ENCODE measurements around the gene PRR16.

Gene PRR16

DNA sequence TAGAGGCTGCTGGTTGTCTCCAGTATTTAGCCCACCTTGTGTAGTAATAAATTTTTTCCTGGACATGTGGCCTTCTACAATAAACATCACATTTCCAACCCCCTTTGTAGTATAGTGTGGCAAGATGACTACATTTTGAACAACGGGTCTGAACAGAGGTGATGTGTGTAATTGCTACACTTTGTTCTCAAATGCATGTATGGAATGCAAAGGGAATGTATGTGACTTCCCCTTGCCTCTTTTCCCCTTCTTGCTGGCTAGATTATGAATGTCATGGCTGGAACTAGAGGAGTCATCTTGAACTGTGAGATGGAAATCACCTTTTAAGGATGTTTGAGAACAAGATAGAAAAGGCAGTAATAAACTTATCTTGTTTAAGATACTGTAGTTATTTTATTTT lies 54.5 kb downstream of the PRR16 start:
- DNase-seq, result no peak

DNA sequence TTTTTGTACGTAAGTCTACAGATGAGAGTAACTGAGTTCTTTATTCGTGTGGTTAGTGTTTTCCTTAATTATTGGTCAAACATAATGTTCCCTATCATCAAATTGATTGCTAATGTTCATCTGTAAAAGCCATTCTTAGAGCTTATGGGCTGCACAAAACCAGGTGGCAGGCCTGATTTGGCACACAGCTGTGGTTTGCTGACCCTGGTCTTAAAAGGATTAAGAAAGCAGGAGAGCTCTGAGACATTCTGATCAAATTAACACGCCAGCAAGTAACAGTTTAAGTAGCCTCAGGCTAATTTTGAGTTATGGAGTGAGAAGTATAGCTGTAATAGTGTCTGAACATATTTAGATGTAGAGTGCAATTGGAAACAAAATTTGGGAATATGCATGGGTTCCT lies 63.2 kb downstream of the PRR16 start:
- DNase-seq, result no peak

DNA sequence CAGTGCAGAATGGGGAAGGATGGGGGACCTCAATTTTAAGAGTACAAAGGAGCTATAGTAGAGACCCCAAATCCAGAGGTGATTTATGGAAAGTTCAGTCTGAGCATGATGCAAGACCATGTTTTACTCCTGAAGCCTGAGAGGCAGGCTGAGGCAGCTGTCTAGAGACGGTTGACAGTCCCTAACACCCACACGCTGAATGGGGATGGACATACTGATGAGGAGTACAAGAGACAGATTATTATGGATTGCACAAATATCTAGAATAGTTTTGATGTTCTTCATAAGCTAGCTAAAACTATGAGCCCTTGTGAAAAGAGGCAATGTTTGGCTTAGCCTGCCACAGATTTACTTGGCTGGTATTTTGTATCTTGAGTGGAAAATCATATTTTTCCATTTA lies 64.5 kb downstream of the PRR16 start:
- DNase-seq, result no peak

DNA sequence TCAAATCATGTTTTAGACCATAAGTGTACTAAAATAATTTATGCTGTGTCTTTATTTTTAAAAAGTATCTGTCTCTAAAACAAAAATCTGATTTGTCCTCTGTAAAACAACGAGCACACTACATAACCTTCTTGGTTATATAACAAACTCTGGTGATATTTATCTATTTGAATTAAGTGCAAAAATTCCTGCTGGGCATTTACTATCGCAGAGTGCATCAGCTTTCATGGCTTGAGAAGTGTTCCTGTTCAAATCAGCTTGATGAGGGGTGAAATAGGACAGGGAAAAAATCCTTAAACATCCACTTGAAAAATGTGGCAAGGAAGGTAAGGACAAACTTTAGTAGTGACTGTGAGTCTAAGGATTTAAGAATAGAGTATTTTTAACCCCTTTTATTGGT lies 65.3 kb downstream of the PRR16 start:
- DNase-seq, result no peak

DNA sequence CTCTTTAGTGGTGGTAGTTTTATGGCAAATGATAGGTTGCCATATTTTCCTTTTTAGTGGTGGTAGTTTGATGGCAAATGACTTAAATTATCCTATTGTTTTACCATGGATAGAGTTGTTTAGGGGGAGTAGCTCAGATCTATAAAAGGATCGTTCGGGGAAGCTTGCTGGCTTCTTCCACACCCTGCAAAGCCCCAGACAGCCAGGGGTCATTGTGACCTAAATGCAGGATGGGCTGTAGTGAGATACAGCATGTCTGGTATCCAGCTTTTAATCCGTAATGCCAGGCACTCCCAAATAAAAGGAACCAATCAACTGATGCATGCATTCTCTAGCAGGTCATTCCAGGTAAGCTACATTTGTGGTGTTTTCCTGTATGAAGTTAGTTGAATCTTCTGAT lies 67.1 kb downstream of the PRR16 start:
- DNase-seq, result no peak

DNA sequence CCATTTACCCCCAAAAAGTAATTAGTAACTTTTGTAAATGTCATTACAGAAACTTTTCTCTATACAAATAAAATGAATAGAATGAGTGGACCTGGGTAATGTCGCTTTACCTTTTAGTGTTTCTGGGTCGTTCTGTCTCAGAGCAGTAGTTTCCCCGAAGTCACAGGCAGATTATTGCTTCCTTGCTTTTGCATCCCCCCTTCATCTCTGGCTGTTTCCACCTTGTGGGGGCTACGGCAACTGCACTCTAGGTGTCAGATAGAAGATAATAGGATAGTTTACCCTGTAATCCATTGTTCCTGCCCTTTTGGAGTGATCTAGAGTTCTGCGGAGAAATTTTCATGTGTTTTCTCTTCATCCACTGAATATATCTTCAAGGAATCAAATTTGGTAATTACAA lies 68.7 kb downstream of the PRR16 start:
- DNase-seq, result no peak

DNA sequence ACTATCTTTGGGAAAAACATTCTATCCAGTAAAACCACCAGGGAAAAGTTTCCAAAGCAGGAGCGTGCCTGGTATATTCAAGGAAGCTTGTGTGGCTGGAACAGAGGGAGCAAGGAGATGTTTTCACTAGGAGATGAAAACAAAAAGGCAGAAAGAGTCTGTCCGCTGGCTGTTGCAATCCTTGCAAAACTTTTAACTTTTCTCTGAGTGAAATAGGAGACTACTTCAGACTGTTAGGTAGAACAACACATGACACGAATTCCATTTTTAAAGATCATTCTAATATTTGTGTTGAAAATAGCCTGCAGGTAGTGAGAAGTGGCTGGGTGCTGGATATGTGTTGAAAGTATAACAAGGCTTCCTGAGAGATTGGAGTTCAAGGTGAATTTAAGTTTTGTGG lies 69.5 kb downstream of the PRR16 start:
- DNase-seq, result no peak

DNA sequence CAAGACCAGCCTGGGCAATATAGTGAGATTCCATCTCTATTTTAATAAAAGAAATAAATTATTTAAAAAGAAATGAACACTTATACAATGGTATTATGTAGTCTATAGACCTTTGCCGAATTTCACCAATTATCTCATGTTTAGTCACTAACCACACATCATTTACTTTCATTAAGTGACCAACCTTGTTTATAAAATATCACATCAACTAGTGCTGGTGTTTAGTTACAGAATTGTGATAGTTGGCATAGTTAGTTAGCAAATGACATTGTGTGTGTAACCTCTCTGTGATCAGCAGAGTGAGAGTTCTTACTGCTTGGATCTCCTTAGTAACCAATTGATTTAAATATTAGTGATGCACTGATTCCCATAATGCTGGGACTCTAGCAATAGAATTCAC lies 71.8 kb downstream of the PRR16 start:
- DNase-seq, result no peak

DNA sequence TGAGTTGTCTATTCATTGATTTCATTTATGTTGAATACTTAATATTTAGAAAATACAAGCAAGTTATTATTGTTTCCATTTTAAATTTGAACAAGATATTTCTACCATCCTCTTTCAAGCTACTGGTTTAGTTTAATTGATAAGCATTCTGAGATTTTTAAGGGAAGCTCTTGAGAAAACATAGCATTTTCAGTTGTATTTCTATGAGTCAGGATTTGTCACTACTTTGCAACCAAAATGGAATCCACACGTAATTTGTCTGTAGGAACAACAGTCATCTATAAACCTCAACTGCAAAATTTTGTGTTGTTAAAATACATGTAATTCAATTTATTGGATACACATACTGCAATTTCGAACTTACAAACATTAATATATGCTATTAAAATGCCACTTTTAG lies 74.0 kb downstream of the PRR16 start:
- no peak for DNase-seq

DNA sequence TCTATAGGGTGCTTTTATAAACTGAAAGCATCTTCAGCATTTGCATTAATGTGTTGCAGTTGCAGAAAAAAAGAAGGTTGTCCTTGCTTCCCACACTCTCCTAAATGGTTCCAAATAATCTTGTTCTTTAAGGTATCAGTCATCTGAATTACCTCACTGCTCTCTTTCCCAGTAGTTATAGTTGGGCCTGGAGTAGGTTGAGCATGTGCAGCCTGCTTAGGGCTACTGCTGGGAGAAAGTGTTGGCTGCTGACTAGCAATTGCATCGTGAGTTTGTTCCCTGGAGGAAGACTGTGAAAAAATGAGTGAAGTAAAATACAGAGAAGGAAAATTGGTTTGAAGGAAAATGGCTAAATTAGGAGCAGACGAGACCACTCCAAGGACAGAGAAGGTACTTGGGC lies 74.5 kb downstream of the PRR16 start:
- no peak for DNase-seq

DNA sequence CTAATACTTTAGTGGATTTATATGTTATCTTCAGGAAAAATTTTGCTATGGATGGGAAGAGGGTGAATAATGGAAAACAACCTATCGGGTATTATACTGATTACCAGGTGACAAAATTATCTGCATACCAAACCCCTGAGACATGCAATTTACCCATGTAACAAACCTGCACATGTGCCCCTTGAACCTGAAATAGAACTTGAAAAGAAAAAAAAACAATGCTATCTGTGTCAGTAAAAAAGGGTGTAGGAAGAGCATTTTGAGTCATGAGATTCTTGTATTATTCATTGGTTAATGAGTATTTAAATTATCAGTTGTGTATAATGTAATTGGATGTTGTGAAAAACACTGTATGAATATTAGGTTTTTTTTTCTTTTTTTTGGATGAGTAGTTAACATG lies 75.4 kb downstream of the PRR16 start:
- DNase-seq, result no peak

DNA sequence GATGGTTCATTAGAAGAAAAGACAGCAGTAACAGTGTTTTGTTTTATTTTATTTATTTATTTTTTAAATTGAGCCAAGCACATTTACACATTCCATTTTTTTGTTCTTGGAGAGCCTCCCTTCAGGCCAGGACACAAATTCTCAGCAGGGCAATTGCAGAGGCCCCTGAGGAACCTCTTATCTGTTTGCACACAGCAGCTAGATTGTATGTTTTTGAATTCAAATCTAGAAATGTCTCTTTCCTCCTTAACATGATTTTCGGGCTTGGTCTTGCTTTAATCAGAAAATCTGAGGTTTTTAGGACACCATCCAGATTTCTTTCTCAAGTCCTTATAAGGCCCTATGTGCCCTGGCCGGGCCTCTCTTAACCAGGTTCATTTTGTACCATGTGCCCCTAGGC lies 76.0 kb downstream of the PRR16 start:
- DNase-seq, result no peak

DNA sequence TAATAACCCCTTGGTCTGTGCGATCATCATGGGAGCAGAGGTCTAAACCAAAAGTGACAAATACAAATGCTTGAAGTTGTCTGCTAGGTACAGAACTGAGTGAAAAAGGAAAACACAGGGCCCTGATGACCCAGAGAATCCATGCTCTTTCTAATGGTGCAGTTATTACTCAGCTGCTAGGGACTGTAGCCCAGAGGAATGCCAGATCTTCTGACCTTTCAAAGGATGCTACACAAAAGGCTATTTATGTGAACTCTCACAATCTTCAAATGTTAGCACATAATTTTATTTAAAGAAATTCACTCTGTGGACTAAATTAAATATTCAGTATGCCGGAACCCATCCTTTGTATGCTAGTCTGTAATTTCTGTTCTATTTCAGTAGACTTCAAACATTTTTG lies 79.9 kb downstream of the PRR16 start:
- DNase-seq, result no peak

DNA sequence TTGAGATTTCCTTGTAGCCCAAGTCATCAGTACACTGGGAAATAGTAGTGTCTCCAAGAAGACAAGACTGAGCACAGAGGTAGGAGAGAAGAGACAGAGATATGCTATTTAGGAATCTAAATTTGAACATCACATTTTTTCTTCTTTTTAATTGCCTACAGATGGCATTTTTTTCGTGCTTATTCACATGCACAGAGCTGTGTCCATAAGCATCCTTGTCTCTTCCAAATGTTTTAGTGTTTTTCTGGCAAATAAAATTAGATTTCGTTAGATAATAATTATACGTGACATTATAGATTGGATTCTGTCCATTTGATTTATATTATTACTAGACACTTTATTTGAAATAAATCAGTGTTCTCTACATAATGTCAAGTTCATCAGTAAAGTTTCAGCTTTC lies 80.9 kb downstream of the PRR16 start:
- DNase-seq, result no peak

DNA sequence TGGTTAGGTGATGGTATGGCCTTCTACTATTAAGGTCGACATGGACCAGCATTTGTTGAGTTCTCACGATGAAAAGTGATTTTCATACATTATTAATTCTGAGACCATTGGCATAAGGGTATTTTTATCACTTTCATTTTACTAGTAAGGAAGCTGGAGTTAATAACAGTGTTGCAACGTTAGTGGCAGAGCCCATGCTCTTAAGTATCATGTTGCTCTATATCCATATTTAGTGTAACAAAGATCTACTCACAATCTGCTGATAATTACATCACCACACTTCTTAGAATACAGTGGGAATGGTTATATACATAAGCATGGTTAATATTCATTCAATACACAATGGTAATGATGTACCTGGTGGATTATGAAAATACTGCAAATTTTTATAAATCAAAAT lies 81.9 kb downstream of the PRR16 start:
- DNase-seq, result no peak

DNA sequence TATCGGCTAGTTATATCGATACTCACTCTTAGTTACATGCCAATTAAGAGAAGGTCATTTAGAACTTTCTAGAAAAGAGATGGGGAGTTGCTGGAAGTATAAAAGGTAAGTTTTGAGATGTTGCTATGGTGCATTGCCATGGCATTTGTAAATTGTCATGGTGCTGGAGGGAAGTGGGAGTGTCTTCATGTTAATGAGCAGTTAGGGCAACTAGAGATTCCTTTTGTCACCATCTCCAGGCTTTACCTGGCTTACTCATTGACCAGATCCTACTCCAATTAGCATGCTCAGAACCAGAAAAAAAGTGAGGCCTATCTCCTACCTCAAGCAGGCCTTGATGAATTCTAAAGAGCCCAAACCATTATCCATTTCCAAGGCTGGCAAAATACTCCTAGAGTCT lies 82.8 kb downstream of the PRR16 start:
- no peak for DNase-seq

DNA sequence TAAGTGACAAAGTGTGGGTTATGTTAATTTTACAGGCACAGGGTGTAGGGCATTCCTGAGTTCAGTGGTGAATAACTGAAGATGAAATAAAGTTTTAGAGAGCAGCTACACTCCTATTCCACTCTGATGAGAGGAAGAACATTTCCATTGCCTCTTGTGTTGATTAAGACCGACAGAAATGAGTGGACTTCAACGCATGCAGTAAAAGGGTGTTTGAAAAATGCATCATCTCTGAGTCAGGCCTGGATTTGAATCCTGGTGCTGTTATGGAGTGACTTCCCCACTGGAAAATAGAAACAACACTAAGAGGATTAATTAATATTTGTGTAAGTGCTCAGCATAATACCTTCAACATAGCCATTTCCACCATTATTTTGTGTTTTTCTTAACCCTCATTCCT lies 86.3 kb downstream of the PRR16 start:
- DNase-seq, result no peak

DNA sequence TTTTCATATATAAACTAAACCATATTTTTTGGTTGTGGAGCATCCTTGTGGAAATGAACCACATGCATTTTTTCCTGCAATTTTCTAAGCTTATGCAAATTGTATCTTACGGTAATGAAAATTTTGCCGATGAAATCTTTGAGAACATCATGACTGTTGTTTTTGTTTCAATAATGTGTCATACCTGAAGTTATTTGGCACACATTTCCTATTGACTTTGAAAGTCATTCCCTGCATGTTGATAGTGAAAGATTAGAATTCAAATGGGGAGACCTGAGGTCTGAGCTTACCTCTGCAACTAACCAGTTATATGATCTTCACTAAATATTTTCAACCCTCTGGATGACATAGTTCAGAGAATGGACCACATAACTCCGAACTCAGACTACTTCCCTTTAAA lies 88.5 kb downstream of the PRR16 start:
- DNase-seq, result no peak

DNA sequence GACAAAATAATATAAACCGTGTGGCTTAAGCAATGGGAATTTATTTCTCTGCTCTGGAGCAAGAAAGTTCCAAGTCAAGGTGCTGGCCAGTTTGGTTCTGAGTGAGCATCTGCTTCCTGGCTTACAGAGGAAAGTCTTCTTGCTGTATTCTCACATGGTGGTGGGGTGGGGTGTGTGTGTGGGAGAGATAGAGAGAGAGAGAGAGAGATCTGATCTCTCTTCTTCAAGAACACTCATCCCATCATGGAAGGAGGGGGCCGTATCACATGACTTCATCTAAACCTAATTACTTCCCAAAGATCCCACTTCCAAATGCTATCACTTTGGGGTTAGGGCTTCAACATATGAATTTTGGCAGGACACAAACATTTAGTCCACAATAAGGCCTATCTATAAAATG lies 91.2 kb downstream of the PRR16 start:
- no peak for DNase-seq

DNA sequence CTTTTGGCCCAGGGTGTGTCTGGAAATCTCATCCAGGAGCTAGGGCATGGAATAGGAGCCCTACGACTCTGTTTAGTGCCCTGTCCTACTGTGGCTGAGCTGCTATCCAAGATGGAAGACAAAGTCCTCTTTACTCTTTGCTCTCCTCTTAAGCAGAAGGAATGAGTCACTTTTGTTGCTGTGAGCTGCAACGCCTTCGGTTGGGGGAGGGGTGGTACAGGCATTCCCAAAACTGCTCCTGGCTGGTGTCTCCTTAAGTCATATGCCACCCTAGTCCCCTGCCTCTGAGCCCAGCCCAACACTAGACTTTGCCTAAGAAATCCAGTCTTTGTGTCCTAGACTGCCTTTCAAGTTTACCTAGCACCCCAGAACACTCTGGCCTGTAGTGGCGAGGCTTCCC lies 99.9 kb downstream of the PRR16 start:
- DNase-seq, result no peak

DNA sequence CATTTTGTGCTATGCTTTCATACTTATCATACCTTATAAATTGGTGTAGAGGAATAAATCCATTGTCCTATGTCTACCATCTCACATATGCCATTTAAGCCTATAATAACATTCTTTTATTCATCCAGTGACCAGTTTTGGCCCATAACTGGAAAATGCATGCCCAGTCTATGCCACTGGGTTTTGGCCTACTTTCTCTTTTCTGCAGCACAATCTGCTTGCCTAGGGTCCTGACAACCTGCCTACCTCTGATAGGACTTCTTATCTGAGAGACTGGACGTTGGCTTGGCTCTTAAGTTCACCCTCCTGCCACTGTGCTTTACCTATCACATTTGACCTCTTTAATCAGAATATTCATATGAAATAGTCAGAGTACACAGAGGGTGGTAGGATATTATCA lies 103.0 kb downstream of the PRR16 start:
- no peak for DNase-seq

DNA sequence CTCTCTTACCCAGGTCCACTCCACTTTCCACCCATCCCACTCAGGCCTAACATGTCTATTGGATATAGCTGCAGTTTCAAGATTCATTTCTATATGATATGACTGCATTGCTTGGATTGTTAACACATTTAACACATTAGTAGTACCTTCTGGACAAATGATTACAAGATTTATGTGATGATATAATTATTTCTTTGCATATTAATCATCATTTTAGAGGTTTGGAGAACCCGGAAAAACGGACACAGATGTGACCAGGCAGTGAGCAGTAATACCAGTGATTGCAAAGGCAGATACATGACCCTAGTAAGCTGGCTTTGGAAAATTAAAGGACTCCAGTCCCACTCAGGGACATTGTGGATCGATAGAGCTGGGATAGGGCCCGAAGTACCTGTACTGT lies 103.8 kb downstream of the PRR16 start:
- no peak for DNase-seq

DNA sequence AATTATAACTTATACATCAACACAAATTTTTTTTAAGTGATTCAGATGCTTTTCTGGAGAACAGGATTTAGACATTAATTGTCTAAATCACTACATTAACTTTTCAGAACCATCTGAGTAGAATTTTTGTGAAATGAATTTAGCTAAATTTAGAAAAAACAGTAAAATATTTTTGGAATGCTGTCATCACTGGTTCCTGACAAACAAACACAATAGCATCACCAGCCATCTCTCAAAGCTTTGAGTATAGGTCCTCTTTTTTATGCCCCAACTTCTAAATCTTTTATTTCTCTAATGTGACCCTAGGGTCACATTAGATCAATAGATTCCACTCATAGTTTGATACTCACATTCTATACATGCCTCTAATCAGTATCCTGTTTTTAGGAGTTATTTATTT lies 104.6 kb downstream of the PRR16 start:
- DNase-seq, result no peak

DNA sequence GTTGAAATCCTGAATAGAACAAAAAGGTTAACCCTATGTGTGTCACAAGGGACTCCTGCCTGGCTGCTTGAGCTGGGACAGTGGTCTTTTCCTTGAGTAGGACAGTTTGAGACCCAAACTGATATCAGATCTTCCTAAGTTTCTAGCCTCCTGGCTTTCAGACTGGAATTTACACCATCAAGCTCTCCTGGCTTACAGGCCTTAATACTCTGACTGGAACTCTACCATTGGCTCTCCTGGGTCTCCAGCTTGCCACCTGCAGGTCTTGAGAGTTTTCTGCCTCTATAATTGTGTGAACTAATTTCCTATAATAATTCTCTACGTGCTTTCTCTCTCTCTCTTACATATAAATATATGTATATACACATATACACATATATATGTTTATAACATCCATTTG lies 112.5 kb downstream of the PRR16 start:
- DNase-seq, result no peak

DNA sequence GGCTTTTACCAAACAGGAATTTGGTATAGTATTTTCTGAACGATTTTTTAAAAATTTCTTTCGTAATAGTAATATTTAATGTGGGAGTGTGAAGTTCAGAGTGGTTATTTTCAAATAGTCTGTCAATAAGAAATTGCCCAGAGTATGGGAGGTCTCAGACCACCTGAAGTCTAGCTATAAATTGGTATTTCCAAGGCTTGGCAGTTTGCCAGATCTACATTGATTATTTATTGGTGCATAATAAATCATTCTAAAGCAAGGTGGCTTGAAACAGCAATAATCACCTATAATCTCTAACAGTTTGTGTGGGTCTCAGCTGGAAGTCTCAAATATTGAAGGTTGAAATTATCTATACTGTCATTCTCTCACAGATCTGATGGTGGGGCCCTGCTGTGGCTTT lies 118.5 kb downstream of the PRR16 start:
- no peak for DNase-seq

DNA sequence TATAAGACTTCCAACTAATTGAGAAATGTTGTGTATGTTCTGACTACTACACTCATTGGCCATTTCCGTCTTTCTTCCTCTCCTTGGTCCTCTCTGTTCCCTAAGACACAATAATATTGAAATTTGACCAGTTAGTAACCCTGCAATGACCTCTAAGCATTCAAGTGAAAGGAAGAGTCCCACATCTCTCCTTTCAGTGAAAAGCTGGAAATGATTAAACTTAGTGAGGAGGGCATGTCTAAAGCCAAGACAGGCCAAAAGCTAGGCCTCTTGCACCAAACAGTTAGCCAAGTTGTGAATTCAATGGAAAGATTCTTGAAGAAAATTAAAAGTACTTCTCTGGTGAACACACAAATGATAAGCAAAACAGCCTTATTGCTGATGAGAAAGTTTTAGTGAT lies 122.5 kb downstream of the PRR16 start:
- no peak for DNase-seq

DNA sequence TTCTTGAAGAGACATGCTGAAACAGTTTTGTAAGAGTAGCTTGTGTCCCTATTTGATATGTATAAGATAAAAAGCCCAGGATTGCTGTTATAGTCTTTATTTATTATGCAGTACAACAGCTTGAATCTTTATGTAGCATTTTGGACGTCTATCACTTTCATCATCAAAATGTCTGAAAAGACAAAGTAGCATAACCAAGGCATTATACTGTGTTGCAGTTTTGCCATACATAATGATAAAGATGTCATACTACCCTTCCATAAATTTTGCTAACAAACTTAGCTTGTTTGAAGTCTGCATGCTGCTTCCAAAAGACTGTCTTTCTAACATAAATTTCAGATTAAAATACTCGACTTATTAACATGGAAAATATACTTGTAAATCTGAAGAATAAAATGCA lies 127.8 kb downstream of the PRR16 start:
- DNase-seq, result no peak
